ENCODE results near the gene APOBEC3F. TPM values are rescaled to one million over a fixed set of nuclear protein-coding genes. Genes with fewer than 3 reads are reported as not detected.

APOBEC3F gene
- total RNA-seq, 4 donors from 2014 or later, result 1.8 to 3.9 (median 2.7) TPM

DNA sequence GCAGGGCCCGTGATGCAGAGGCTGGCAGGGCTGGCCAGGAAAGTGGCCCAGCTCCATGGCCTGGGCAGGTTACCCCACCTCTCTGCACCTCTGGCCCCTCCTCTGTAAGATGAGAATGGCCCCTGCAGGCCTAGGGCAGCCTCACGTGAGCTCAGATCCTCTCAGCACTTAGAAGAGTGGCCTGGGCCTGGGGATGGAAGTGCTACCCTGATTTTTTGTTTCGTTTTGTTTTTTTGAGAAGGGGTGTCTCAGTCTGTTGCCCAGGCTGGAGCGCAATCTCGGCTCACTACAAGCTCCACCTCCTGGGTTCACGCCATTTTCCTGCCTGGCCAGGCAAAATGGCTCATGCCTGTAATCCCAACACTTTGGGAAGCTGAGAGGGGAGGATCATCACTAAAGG lies 57.4 kb downstream of the APOBEC3F start:
- TF ChIP-seq, protein P1, sequence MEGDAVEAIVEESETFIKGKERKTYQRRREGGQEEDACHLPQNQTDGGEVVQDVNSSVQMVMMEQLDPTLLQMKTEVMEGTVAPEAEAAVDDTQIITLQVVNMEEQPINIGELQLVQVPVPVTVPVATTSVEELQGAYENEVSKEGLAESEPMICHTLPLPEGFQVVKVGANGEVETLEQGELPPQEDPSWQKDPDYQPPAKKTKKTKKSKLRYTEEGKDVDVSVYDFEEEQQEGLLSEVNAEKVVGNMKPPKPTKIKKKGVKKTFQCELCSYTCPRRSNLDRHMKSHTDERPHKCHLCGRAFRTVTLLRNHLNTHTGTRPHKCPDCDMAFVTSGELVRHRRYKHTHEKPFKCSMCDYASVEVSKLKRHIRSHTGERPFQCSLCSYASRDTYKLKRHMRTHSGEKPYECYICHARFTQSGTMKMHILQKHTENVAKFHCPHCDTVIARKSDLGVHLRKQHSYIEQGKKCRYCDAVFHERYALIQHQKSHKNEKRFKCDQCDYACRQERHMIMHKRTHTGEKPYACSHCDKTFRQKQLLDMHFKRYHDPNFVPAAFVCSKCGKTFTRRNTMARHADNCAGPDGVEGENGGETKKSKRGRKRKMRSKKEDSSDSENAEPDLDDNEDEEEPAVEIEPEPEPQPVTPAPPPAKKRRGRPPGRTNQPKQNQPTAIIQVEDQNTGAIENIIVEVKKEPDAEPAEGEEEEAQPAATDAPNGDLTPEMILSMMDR (IDR thresholded peaks at IDR 0.05; ENCODE audit: low read depth), result no peak

DNA sequence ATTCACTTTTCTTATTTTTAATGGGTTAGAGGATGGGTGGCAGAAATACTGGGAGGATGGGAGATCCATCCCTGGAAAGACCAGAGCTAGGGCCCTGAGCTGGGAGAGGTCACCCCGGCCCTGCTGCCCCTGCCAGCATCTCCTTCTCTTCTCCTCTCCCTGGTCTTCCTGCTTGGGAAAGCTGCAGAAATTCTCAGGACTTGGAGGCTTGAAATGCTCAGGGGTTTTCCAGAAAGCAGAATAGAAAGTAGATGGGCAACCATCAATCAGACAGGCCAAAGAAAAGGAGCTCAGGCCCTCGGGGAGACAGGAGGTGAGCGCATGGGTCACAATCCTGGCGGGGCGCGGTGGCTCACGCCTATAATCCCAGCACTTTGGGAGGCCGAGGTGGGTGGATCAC lies 57.9 kb downstream of the APOBEC3F start:
- TF ChIP-seq, protein P1 (IDR thresholded peaks at IDR 0.05; ENCODE audit: low read depth), result no peak

DNA sequence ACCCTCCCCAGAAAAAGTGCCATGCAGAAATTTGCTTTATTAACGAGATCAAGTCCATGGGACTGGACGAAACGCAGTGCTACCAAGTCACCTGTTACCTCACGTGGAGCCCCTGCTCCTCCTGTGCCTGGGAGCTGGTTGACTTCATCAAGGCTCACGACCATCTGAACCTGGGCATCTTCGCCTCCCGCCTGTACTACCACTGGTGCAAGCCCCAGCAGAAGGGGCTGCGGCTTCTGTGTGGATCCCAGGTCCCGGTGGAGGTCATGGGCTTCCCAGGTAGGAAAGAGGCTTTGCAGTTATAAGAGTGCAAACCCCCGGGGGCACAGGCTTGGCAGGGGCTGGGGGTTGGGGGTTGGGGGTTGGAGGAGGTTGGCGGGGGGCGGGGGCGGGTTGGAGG lies 60.6 kb downstream of the APOBEC3F start:
- TF ChIP-seq, protein P1 (IDR thresholded peaks at IDR 0.05; ENCODE audit: low read depth), result no peak

DNA sequence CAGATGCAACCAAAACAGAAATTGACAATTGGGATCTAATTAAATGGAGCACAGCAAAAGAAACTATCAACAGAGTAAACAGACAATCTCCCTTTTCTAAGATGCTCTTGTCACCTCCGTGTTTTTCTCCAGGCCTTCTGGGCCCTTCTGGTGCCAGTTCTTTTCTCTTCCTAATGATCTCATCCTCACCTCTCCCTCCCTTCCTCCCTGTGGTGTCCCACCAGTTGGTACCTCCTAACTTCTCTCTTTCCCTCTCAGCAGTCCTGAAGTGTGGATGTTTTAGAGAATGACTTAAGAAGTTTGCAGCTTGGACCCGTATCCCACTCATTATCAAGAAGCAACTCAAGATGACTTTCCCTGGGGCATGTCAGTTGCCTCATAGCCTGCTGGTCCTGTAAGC lies 62.8 kb downstream of the APOBEC3F start:
- TF ChIP-seq, protein P1 (IDR thresholded peaks at IDR 0.05; ENCODE audit: low read depth), result no peak

Small RNAs within 50 kb of the gene (small RNA-seq; reads per million reads assigned to genes)
- not detected for gene AL022318.2

Other genes with a start within 250 kb of the APOBEC3F start
- gene DNAL4, start 246.7 kb upstream of the APOBEC3F start, total RNA-seq, result 10 to 100 TPM in 2 of 4 donors, 1 to 10 TPM in 2; 5.8 to 14.3 (median 8.8) TPM
- gene NPTXR, start 196.8 kb upstream of the APOBEC3F start, total RNA-seq, result 1 to 10 TPM; 2.0 to 5.3 (median 3.6) TPM
- gene CBX6, start 168.6 kb upstream of the APOBEC3F start, total RNA-seq, result 10 to 100 TPM in 3 of 4 donors, 1 to 10 TPM in 1; 9.3 to 28.8 (median 15.9) TPM
- gene APOBEC3A, start 83.3 kb upstream of the APOBEC3F start, total RNA-seq, result under 1 TPM in 3 of 4 donors, not detected in 1; 0.51 to 0.75 (median 0.65) TPM
- 1 to 10 TPM in 2 of 4 donors, not detected in 2; 1.3 to 1.7 TPM for gene APOBEC3B, start 58.5 kb upstream of the APOBEC3F start, total RNA-seq
- 10 to 100 TPM in 2 of 4 donors, 1 to 10 TPM in 2; 6.6 to 11.2 (median 8.6) TPM for gene APOBEC3C, start 26.6 kb upstream of the APOBEC3F start, total RNA-seq
- gene APOBEC3D, start 19.7 kb upstream of the APOBEC3F start, total RNA-seq, result 1 to 10 TPM in 2 of 4 donors, under 1 TPM in 2; 0.44 to 3.6 (median 1.5) TPM
- 10 to 100 TPM in 1 of 4 donors, 1 to 10 TPM in 3; 2.6 to 16.1 (median 8.9) TPM for gene APOBEC3G, start 36.4 kb downstream of the APOBEC3F start, total RNA-seq
- gene APOBEC3H, start 56.4 kb downstream of the APOBEC3F start, total RNA-seq, result not detected
- gene CBX7, start 111.8 kb downstream of the APOBEC3F start, total RNA-seq, result 10 to 100 TPM; 37.4 to 74.2 (median 50.7) TPM
- 10 to 100 TPM in 2 of 4 donors, 1 to 10 TPM in 2; 5.8 to 41.3 (median 8.4) TPM for gene PDGFB, start 204.1 kb downstream of the APOBEC3F start, total RNA-seq